ES-I3 (cell line): ENCODE results near the gene HEYL.
A peak's percentile ranks its signal among the peaks of the same experiment; 100 is the strongest.

ENCODE experiments used
- H3K36me3 ChIP-seq: 2 replicates; pipeline ENCODE4 v1.6.1; 2013; ENCODE audit warnings: mild to moderate bottlenecking, low read length, control low read depth, moderate library complexity; ENCODE audit not compliant: insufficient read depth
- H3K4me1 ChIP-seq: 2 replicates; pipeline ENCODE4 v1.6.1; 2013; ENCODE audit warnings: mild to moderate bottlenecking, control low read depth, low read length; ENCODE audit not compliant: insufficient read depth
- H3K9ac ChIP-seq: 2 replicates; pipeline ENCODE4 v1.6.1; 2013; ENCODE audit warnings: low read depth, mild to moderate bottlenecking, low read length, moderate library complexity
- H3K9me3 ChIP-seq: 2 replicates; pipeline ENCODE4 v1.6.1; 2013; ENCODE audit warnings: mild to moderate bottlenecking, low read length, moderate library complexity; ENCODE audit not compliant: control insufficient read depth, insufficient read depth

The HEYL gene

DNA sequence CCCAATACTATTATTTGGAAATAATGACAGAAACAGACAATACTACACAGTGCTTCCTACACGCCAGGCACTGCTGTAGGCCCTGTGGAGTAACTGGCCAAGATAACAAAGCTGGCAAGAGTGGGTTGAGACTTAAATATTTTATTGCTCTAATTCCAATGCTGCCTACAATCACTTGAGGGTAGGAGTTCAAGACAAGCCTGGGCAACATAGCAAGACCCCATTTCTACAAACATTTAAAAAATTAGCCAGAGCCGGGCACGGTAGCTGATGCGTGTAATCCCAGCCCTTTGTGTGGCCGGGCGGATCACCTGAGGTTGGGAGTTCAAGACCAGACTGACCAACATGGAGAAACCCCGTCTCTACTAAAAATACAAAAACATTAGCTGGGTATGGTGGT lies 53.5 kb downstream of the HEYL start:
- no peaks in the 10 kb centered on the region for H3K36me3 ChIP-seq
- peaks cover 6% of the 10 kb centered on the region; the same call in 1 of the 2 replicates for H3K4me1 ChIP-seq
- no peak overlapping the region for H3K9ac ChIP-seq
- H3K9me3 ChIP-seq: no peaks in the 10 kb centered on the region

GRCh38 chr1:39576016-39576657 lies 63.3 kb downstream of the HEYL start:
- Histone ChIP-seq H3K4me1 (peaks cover 15% of the 10 kb centered on the region; the same call in 1 of the 2 replicates), H3K36me3 (peaks cover 21% of the 10 kb centered on the region)

GRCh38 chr1:39575191-39576015 lies 64.0 kb downstream of the HEYL start:
- Histone ChIP-seq H3K4me1 (peaks cover 15% of the 10 kb centered on the region; the same call in 1 of the 2 replicates), H3K36me3 (peaks cover 28% of the 10 kb centered on the region), H3K9ac (peak overlapping the region; percentile 91), H3K9me3 (no peaks in the 10 kb centered on the region)

More at GRCh38 chr1:39576016-39576657, 63.3 kb downstream of the HEYL start:
- Histone ChIP-seq H3K9ac (peak overlapping the region; percentile 91), H3K9me3 (no peaks in the 10 kb centered on the region)

- Histone ChIP-seq H3K9ac (peak overlapping the region; percentile 91; the same call in 1 of the 2 replicates), H3K9me3 (no peaks in the 10 kb centered on the region), H3K36me3 (peaks cover 35% of the 10 kb centered on the region), H3K4me1 (peaks cover 15% of the 10 kb centered on the region; the same call in 1 of the 2 replicates)
Observed at GRCh38 chr1:39574646-39575045, 64.8 kb downstream of the HEYL start.
